Activated T-cell treated with anti-CD3 and anti-CD28 coated beads, Interleukin-2, amount 50 U/mL, for 1 hour (primary cell): ENCODE results near the gene PACC1.

ENCODE experiments used
- DNase-seq: peaks from one replicate; pipeline ENCODE4 v3.0.0-alpha.2; 2020

The PACC1 gene

DNA sequence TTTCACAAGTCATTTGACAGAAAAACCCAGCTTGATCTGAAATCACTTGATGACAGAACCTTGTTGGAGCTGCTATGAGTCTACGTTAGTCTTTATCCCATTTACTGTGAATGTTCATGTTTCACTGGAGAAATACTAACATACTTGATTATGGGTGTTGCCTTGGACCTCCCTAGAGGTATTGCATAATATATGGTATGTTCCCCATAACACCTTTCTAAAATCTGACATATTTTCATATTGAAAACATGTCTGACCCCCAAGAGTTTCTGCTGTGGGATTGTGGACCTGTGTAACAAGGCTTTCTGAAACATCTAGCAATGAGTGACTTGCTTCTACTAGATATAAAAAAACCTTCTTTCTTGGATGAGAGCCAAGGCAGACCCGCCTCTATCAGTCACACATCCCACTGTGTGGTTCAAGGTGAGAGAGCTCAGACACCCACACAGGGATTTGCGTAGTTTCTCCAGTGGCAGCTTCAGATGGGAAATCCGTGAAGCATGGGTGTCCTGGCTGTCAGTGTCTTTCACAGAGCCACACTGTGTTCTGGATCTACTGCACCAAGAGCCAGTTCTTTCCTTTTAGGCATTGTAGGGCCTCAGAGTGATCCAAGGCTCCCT, 22.6 kb upstream of the PACC1 start:
- DNase-seq = no peak

GRCh38 chr1:212434992-212435391, 20.3 kb upstream of the PACC1 start:
- no peak for DNase-seq

DNA sequence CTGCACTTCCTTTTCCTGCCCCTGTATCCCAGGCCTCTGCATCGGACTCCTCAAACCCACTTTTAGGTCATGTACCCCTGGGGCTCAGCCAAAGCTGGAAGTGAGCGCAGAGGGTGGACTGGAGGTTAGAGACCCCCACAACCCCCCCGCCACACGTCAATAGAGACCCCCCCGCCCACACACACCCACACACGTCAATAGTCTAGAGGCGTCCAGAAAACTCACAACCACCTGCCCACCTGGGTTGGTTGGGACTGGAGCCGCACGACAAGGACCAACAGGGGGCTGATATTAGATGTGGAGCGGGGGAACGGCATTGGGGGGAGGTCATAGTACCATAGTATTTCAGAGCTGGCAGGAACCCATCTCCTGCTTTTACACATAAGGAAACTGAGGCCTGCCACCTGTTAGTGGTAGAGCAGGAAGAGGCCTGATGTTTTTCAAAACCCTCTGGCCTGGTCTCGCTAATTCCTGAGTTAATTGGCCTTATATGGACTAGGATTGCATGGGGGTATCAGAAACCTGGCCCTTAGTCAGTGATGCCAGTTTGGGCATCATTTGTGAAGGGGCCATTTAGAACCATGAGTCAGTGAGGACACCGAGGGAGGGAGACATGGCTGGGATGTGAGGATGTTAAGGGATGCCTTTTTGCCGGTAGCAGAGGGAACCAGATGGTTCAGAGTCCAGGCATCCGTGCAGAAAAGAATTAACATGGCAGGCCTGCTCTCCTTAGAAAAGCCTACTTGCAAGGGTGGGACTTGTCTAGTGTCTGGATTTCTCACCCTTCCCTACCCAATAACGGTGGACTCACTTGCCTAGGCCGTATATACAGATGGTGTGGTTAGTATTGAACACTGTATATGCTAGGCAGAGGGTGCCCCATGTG, 19.1 kb upstream of the PACC1 start:
- DNase-seq = no peak

DNA sequence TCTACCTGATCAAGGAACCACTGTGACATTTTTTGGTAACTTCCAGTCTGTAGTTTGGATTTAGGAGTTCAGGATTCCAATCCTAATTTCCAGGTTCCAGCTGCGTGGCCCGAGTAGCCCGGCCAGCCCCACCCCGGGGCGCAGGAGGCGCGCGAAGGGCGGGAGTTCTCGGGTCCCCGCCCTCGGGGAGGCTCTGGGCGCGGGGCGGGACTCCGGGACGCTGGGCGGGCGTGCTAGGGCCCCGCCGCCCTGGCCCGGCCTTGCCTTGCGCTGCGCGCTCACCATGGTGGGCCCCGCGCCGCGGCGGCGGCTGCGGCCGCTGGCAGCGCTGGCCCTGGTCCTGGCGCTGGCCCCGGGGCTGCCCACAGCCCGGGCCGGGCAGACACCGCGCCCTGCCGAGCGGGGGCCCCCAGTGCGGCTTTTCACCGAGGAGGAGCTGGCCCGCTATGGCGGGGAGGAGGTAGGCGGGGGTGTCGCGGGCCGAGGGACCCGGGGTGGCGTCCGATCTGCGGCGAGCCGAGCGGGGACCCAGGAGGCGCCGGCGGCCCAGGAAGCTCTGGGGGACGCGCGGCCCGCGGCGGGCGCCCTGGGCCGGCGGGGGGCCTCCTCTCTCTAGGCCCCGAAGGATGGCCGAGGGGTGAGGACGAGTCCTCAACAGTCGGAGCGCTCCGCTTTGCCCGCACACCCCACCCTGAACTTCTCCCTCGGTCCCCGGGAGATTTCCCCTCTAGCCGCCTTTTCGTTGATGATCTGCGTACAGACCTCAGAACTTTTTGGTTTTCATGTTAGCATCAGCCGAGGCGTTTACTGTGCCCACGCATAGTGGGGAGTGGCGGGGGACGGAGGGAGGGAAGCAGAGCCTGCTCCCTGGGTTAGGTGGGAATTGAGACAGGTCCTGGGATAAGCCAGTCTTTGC, 18.2 kb upstream of the PACC1 start, which contains the start of gene NENF:
Gene NENF, plus strand, starts transcription at position 260 of the 916 bp plus-strand sequence. Its CDS starts 24 bp downstream, at position 284.
- peak; percentile 82 for DNase-seq

DNA sequence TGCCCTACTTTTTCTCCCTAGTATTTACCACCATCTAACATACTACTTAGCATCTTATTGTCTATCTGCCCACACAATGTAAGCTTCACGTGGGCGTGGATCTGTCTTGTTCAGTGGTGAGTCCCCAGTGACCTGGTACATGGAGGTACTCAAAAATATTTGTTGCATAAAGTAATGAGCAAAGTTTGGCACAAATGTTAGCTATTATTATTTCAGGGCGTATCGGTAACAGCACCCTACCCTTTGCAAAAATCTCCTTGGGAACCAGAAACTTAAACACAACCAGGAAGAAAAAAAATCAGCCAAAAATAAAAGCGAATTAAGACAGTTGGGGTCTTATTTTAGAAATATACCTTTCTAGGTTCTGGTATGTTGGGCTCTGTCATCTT, 17.6 kb upstream of the PACC1 start:
- no peak for DNase-seq

DNA sequence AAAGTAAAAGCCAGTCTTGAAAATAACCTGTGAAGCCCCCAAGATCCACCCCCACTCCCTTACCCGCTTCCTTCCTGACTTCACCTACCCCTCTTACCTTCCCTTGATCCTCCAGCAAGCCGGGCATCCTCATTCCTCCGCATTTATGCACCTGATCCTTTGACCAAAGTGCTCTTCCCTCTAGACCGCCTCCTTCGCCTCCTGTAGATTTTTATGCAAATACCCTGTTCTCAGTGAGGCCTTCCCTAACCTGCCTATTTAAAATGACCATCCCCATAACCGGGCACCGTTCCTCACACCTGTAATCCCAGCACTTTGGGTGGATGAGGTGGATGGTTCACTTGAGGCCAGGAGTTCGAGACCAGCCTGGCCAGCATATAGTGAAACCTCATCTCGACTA, 17.0 kb upstream of the PACC1 start:
- no peak for DNase-seq

DNA sequence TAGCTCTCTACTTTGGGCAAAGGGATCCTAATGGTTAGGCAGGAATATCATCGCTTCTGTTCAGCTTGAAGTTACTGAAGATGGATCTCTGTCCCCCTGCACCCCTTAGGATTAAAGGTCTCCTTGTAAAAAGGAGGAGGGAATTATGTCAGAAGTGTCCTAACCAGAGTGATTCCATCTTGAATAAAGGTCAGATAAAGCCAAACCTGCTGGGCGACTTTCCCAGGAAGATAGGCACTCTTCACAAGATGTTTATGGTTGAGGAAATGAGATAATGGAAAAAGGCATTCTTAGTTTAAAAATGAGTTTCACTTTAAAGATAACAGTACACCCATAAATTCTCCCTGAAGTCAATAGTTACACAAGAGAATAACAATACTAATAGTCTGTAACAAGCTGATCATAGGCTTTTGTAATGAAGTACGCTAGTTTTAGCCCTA, 16.3 kb upstream of the PACC1 start:
- DNase-seq = no peak

- no peak for DNase-seq
Observed at GRCh38 chr1:212430416-212430815, 15.7 kb upstream of the PACC1 start.

DNA sequence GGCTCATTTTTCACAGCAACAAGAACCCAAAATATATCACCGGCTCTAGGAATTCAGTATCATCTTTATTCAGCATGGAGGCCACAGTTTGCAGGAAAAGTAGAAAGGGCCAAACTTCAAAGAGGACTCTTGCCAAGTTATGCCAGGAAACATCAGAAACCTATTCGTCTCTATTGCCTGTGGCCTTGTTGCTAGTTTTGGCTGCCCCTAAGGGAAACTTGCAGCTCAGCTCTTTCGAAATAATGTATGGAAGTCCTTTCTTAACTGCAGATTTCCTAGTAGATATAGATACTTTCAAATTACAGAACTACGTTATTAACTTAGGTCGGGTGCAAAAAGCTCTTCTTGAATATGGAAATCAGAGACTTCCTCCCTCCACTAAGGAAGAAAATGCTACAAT, 13.8 kb upstream of the PACC1 start:
- DNase-seq = no peak

DNA sequence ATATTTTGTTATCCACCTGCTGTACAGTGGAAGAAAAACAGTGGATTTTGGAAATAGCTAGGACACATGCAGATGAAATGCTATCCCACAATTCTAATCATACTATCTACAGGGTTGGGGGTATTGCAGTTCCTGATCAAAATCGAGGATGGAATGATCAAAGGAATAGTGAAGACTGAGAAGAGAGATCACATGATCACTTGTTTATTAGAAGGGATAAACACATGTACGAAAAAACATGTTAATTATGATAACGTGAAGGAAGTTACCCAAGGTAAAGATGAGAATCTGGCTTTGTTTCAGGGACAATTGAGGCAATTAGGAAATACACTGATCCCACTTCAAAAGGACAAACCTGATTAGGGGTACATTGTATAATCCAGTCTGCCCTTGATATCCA, 9.2 kb upstream of the PACC1 start:
- DNase-seq = no peak

- DNase-seq = no peak
Observed at GRCh38 chr1:212421165-212421564, 6.5 kb upstream of the PACC1 start.

- DNase-seq = no peak
Observed at GRCh38 chr1:212415107-212415841, 588 bp upstream of the PACC1 start.

- DNase-seq = no peak
Observed at GRCh38 chr1:212413902-212414327, 771 bp downstream of the PACC1 start.

DNA sequence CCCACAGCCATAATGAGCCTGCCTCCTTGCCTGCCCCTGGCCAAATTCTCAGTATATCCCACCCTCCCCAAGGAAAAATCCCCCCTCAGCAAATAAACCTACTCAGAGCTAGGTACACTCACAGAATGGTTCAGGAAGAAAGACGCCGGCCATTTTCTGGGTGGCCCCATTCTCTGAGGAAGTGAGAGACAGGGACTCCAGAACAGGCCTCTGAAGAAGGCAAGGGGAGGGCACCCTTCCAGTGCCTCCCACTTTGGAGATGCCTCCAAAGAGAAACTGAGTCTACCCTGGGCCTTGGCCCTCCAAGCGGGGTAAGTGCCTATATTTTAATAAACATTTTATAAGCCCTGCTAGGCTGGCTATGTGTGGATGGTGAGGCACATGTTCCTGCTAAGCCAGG, 2.3 kb downstream of the PACC1 start:
- no peak for DNase-seq

DNA sequence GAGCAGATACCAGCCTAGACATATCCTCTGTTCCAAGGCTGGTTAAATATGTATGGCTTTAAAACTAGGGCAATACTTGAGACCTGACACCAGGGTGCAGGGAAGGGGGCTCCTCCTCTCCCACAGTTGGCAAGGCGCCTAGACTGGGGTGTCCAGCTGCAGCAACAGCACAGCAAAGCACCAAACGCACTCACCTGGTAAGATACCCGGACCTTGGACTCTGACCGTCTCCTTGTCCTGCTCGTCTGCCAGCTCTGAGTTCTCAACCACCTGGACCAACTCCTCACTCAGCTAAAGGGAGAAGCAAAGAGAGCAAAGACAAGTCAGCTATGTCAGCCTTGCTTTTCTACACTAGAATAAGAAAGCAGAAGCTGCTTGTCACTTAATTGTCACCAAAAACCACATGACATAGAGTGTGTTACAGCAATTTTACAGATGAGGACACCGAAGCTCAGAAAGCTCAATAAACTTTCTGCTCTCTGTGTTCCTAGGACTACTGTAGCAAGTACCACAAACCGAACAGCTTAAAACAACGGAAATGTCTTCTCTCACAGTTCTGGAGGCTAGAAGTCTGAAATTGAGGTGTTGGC, 4.4 kb downstream of the PACC1 start:
- no peak for DNase-seq

GRCh38 chr1:212402666-212403321, 11.9 kb downstream of the PACC1 start:
- no peak for DNase-seq

DNA sequence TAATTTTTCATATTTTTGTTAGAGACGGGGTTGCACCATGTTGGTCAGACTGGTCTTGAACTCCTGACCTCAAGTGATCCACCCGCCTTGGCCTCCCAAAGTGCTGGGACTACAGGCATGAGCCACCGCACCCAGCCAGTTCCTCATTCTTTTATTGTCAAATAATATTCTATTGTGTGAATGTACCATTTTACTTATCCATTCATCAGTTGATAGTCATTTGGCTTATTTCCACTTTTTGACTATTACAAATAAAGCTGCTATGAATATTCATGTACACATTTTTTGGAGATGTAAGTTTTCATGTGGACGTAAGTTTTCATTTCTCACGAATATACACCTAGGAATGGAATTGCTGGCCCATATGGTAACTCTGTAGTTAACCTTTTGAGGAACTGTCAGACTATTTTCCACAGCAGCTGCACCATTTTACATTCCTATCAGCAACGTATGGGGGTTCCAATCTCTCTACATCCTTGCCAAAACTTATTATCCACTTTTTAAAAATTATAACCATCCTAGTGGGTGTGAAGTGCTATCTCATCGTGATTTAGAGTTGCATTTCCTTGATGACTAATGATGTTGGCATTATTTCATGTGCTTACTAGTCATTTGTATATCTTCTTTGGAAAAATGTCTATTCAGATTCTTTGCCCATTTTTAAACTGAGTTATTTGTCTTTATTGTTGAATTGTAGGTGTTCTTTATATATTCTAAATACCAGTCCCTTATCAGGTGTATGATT, 12.7 kb downstream of the PACC1 start:
- DNase-seq = no peak

DNA sequence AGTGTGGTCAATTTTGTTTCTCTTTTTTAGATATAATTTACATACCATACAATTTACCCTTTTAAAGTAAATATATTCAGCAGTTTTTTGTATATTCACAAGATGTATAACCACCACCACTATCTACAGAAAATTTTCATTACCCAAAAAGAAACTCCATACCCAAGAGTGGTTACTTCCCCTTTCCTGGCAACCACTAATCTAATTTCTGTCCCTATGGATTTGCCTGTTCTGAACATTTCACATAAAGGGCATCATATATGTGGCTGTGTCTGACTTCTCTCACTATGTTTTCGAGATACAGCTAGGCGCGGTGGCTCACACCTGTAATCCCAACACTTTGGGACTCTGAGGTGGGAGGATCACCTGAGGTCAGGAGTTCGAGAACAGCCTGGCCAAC, 13.6 kb downstream of the PACC1 start:
- no peak for DNase-seq

DNA sequence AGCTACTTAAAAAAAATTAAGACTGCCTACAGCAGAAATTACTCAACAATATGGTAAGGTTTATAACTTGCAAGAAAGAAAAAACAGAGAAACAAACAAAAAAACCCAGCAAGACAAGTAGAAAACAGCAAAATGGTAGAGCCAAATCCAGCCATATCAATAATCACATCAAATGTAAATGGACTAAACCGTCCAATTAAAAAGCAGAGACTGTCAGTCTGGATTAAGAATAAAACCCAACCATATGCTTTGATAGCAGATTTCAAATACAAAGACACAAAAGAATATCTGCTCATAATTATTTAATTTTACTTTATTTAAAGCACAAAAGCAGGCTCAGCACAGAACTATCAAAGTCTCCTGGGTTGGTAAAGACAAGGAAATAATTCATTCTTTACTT, 17.5 kb downstream of the PACC1 start:
- DNase-seq = no peak

DNA sequence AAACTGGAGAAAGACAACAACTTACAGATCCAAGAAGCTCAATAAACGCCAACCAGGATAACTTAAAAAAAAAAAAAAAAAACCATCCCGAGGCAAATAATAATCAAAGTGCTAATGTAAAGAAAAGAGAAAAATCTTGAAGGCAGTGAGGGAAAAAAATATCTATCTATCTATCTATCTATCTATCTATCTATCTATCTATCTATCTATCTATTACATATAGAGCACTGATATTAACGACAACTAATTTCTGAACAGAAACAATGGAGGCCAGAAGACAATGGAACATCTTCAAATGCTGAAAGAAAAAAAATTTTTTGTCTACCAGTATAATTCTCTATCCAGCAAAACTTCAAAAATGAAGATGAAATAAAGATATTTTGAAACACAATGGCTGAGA, 18.0 kb downstream of the PACC1 start:
- no peak for DNase-seq
